AG08396 (cell line): ENCODE results near the gene MCRIP2.

Experiments
- DNase-seq: peaks from one replicate; pipeline ENCODE4 v3.0.0; 2012; ENCODE audit warnings: low spot score, mixed read lengths

The MCRIP2 gene

DNA sequence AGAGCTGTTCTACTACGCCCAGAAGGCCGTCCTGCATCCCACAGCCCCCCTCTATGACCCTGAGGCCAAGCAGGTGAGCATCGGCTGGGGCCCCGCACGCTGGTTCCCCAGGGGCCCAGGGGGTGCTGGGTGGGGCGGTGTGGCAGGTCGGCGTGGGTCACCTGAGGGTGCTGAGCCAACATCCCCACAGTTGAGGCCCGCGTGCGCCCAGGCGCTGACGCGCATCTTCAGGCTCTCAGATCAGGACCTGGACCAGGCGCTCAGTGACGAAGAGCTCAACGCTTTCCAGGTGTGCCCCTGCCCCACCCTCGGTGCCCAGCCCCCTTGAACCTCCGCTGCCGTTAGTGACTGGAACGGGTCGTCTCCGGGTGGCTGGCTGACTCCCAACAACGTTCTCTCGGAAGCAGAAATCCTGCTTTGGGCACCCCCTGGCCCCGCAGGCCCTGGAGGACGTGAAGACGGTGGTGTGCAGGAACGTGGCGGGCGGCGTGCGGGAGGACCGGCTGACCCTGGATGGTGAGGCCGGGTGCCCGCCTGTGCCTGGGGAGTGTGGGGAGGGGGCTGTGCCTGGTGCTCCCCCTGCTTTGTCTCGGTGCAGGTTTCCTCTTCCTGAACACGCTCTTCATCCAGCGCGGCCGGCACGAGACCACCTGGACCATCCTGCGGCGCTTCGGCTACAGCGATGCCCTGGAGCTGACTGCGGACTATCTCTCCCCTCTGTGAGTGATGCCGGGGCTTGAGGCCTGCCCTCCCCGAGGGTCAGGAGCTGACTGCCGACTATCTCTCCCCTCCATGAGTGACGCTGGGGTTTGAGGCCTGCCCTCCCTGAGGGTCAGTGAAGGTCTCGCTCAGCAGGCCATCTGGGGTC, 29.1 kb downstream of the MCRIP2 start:
- no peak for DNase-seq

DNA sequence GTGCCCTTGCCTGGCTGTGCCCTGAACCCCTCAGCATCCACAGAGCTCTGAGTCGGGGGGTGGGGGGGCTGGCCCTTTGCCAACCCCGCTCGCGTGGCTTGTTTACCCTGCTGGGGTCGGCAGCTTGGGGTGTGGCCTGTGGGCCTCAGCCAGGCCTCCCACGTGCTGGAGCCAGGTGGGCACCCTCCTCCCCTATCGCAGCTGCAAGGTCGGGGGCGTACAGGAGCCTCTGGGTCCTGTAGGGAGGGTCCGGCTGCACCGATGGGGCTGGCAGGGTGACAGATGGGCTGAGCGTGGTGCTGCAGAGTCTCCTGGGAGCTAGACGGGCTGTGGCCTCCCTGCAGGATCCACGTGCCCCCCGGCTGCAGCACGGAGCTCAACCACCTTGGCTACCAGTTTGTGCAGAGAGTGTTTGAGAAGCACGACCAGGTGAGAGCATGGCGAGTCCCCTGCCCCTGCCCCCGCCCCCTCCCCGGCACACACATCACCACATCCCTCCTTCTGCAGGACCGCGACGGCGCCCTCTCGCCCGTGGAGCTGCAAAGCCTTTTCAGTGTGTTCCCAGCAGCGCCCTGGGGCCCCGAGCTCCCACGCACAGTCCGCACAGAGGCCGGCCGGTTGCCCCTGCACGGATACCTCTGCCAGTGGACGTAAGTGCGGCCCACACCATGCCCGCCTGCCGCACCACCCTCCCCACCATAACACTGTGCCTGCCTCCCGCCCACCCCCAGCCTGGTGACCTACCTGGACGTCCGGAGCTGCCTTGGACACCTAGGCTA, 29.9 kb downstream of the MCRIP2 start:
- DNase-seq = no peak

DNA sequence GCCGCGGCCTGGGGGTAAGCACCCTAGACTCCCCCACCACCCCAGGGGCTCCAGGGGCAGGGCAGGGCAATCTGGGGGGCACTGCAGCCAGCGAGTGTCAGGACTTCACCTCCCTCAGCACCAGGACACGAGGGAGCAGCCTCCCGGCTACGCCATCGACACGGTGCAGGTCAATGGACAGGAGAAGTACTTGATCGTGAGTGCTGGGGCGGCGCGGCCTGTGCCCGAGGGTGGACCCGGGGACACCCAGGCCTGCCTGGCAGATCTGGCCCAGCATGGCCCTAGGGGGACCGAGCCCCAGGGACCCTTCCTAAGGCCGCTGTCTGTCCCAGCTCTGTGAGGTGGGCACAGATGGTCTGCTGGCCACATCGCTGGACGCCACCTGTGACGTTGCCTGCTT, 30.7 kb downstream of the MCRIP2 start:
- DNase-seq = no peak

DNA sequence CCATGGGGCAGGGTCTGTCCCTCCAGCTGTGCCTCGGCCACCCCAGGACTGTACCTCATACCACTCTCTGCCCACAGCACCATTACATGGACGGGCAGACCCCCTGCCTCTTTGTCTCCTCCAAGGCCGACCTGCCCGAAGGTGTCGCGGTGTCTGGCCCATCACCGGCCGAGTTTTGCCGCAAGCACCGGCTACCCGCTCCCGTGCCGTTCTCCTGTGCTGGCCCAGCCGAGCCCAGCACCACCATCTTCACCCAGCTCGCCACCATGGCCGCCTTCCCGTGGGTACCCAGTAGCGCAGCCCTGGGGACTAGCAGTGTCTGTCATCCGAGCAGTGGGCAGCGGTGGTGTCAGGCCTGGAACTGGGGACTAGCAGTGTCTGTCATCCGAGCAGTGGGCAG, 31.2 kb downstream of the MCRIP2 start:
- no peak for DNase-seq

DNA sequence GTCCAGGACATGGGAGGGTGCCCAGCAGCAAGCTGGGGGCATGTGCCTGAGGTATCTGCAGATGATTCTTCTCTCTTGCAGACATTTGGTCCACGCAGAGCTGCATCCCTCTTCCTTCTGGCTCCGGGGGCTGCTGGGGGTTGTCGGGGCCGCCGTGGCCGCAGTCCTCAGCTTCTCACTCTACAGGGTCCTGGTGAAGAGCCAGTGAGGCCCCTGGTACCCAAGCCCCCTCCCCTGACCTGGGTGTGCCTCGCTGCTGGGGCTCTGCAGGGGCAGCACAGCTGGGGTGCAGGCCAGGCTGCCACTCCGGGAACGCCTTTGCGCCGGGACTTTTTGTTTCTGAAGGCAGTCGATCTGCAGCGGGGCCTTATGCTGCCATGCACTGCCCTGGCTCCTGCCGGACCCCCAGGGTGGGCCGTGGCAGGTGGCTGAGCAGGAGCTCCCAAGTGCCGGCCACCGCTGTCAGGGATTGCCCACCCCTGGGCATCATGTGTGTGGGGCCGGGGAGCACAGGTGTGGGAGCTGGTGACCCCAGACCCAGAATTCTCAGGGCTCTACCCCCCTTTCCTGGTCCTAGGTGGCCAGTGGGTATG, 31.9 kb downstream of the MCRIP2 start:
- no peak for DNase-seq

DNA sequence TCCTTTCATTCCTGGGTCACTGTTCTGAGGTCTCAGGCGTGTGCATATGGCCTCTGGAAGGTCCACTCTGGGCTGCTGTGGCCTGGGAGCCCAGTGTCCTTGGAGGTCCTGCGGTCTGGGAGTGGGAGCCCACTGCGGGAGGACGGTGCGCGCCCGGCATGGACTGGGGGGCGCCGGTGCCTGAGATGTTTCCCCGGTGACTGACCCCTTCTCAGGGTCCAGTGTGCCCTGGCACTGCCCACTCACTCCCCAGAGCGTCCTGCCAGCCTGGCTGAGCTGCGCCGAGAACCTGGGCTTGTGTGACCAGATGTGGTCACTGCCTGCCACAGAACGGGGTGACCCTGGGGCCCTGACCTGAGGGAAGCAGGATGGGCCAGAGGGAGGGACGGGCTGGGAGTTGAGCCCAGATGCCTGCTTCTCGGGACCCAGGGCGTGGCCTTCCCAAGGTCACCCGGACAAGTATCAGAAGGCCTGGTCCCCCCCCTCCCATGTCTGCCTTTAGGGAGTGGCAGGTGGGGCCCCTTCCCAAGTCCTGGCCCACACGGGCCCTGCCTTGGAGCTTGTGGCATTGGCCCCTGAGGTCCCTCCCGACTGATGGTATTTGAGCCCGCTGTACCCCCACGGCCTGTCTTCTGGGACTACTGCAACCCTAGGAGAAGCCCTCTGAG, 32.7 kb downstream of the MCRIP2 start:
- no peak for DNase-seq

DNA sequence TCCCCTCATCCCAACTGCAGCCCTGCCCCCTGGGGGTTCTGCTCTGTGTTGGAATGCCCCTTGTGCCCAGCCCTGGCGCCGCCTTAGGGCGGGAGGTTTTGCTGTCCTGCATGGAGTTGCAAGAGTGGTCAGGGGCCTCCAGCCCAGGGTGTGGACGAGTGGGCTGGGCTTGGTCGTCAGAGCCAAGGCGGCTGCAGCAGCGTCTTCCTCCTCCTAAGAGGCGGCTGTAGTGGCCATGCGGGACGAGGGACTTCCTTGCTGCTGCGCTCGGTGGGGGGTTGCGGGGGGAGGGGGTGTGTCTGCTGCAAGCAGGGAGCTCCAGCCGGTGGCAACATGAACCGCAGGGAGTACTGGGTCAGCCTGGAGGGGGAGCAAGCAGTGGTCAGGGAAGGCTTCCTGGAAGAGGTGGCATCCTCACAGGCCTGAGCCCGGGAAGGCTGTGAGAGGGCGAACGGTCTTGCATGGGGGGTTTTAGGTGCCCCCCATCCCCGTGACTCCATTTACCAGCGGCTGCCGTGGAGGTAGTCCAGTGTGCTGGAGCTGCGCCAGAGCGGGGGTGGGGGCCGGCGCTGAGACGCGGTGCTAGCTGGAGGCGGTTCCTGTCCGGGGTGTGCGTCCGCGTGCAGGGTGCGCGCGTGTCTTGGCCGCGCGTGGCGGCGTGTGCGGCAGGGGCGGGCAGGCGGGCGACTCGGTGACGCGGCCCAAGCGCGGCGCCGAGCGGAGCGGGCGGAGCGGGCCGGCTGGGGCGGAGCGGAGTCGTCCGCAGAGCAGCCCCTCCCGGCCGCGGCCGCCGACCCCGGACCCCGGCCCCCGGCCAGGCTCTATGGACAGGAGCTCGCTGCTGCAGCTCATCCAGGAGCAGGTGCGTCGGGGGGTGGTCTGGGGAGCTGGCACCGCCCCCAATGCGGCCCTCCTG, 33.6 kb downstream of the MCRIP2 start, which contains the start of gene RHBDL1:
Gene RHBDL1 (plus strand): TSS at position 704 of the 916 bp plus-strand sequence. CDS start 120 bp downstream, at position 824.
- peak; percentile 65 for DNase-seq

DNA sequence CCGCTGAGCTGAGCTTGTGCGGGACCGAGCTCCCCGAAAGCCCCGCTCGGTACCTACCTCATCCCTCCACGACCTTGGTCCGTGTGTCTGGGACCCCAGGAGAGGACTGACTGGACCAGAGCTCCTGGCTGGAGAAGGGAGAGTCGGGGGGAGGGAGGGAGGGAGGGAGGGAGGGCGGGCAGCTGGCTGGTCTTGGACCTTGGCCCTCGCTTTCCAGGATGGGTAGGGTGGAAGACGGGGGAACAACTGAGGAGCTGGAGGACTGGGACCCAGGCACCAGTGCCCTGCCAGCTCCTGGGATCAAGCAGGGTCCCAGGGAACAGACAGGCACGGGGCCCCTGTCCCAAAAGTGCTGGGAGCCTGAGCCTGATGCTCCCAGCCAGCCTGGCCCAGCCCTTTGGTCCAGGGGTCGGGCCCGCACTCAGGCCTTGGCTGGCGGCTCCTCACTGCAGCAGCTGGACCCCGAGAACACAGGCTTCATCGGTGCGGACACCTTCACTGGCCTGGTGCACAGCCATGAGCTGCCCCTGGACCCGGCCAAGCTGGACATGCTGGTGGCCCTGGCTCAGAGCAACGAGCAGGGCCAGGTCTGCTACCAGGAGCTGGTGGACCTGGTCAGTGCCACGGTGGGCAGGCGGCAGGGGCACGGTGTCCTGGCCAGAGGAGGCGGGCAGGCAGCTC, 34.4 kb downstream of the MCRIP2 start:
- no peak for DNase-seq

DNA sequence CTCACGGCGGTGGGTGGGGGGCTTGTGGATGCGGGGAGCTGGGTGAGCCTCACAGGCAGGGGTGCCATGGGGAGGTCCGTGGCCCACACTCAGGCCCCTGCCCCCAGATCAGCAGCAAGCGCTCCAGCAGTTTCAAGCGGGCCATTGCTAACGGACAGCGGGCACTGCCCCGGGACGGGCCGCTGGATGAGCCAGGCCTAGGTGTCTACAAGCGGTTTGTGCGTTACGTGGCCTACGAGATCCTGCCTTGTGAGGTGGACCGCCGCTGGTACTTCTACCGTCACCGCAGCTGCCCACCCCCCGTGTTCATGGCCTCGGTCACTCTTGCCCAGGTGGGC, 34.9 kb downstream of the MCRIP2 start:
- no peak for DNase-seq

DNA sequence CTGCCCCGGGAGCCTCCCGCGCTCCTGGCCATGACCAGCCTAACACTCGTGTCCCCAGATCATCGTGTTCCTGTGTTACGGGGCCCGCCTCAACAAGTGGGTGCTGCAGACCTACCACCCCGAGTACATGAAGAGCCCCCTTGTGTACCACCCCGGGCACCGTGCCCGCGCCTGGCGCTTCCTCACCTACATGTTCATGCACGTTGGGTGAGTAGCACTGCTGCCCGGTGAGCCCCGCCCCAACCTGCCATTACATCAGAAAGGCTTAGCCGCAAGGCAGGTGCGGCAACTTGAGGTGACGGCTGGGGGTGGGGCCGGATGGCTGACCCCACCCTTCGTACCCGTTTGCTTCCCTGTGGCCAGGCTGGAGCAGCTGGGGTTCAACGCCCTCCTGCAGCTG, 35.3 kb downstream of the MCRIP2 start:
- DNase-seq = no peak

DNA sequence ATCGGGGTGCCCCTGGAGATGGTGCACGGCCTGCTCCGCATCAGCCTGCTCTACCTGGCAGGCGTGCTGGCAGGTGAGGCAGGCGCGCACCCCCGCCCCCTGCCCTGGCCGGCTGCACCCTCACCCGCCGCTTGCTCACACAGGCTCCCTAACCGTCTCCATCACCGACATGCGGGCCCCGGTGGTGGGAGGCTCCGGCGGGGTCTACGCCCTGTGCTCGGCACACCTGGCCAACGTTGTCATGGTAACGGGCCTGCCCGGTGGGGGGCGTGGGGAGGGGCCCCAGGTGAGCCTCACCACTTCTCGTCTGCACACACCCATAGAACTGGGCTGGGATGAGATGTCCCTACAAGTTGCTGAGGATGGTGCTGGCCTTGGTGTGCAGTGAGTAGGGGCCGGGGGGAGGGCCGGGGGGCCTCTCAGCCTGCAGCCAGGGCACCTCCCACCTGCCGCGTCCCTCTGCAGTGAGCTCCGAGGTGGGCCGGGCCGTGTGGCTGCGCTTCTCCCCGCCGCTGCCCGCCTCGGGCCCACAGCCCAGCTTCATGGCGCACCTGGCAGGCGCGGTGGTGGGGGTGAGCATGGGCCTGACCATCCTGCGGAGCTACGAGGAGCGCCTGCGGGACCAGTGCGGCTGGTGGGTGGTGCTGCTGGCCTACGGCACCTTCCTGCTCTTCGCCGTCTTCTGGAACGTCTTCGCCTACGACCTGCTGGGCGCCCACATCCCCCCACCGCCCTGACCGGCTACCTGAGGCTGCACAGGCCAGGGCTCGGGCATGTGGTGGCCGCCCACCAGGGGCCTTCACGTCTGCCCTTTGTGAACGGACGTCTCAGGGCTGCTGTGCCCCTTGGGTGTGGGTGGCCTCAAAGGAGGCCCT, 35.9 kb downstream of the MCRIP2 start:
- DNase-seq = no peak

DNA sequence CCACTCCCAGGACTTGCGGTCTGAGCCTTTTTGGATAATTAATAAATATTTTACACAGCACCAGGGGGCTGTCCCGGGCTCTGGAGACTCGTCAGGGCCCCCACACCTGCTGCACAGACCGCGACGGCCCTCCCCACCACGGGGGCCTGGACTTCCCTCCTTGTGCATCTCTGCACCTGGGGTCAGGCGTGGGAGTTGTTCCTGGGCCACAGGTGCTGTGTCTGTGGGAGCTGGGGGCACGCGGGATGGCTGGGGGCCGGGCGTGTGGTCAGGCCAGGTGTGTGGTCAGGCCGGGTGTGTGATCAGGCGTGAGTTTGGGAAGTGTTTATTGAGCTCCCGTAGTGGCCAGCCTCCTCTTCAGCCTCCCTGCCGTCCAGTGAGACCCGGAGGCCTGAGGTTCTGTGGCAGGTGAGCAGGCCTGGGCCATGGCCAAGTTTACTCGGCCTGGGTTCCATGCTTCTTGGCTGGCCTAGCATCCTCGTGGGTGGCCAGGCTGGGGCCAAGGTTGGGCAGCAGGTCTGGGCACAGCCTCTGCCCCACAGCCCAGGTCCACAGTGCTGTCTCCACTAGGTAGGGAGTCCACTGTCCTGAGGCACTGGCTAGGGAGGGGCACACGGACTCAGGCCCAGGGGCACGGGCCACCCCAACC, 36.7 kb downstream of the MCRIP2 start:
- DNase-seq = no peak

DNA sequence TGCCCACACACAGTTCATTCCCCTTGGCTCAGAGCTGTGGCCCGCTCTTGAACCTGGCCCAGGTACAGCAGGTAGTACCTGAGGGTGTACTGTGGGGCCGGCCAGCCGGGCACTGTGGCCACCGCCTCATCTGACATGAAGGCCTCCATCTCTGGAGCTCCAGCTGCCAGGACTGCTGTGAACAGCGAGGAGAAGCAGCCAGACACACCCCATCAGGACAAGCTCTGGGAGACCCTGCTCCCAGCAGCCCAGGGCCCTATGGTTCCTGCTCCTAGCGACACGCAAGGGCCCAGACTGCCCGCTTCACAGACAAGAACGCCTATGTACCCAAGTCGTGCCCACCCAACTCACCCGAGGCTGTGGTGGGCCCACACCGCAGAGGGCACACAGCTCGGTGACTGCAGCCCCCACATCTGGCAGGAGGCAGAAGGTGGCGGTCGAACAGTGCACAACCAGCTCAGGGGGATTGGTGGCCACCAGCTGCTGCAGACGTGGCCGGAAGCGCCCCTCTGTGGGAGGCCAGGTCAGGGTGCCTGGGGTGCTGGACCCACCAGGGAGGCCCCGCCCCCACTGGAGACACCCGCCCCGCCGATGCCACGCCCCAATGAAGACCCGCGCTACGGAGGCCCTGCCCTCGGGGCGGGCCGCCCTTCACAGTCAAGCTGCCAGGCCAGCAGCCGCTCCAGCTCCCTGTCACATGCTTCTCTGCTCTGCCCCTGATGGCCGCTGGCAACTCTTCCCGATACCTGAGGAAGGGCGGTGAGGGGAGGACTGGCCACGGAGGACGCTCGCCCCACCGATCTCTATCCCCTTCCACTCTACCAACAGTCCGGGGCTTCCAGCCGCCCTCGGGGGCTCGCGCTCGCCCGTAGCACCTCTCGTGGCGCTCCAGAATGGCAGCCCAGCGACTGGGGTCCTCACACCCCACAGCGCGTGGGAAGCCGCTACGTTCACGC, 37.5 kb downstream of the MCRIP2 start:
- DNase-seq = peak; percentile 60

DNA sequence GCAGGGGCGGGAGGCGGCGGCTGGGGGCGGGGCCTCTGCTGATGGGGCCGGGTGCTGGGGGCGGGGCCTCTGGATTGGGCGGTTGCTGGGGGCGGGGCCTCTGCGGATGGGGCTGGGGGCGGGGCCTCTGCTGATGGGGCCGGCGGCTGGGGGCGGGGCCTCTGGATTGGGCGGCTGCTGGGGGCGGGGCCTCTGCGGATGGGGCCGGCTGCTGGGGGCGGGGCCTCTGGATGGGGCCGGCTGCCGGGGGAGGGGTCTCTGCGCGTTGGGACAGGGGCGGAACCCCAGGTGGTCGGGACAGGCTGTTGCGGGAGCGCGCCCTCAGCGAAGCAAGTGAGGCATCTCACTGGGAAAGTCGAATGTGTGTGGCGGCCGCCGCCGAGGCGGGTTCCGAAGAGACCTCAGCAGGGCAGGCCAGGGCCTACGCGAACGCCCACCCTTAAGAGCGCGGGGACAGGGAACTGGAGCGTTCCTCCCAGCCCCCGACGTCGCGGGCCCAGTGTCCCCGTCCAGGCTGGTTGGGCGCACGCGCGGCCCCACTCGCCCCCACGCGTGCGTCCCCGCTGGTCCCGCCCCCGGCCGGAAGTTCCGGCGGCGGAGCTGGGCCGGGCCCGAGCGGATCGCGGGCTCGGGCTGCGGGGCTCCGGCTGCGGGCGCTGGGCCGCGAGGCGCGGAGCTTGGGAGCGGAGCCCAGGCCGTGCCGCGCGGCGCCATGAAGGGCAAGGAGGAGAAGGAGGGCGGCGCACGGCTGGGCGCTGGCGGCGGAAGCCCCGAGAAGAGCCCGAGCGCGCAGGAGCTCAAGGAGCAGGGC, 38.4 kb downstream of the MCRIP2 start, which contains the start of gene STUB1:
Gene STUB1 (plus strand): TSS at position 597 of the 811 bp plus-strand sequence. CDS start 116 bp downstream, at position 713.
- DNase-seq = peak; percentile 94

DNA sequence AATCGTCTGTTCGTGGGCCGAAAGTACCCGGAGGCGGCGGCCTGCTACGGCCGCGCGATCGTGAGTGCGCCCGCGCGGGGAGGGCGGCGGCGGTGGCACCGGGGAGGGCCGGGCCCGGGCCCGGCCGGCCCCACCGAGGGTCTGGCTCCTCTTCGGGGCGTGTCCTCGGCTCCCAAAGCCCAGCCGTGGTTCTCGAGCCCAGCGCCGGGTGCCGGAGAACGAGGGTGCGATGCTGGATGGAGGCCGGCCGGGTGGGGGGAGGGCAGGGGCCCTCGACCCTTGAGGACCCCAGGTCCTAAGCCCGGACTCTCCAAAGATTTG, 39.0 kb downstream of the MCRIP2 start:
- DNase-seq = peak; percentile 43

DNA sequence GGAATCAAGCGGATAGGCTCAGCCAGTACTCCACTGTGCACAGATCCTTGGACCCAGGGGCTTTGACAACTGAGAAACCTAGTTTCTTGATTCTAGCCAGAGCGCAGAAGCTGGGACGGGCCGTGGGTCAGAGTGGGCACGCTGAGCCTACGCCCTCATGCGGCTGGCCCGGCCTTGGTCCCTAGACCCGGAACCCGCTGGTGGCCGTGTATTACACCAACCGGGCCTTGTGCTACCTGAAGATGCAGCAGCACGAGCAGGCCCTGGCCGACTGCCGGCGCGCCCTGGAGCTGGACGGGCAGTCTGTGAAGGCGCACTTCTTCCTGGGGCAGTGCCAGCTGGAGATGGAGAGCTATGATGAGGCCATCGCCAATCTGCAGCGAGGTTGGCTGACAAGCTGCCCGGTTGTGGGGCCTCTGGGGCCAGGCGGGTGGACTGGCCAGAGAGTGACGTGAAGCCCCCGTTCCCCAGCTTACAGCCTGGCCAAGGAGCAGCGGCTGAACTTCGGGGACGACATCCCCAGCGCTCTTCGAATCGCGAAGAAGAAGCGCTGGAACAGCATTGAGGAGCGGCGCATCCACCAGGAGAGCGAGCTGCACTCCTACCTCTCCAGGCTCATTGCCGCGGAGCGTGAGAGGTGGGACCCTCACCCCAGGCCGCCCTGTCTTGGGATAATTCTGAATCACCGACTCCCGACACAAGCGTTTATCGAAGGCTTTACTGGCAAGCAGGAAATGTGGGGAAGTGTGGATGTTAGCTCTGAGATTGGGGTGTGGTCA, 39.5 kb downstream of the MCRIP2 start:
- DNase-seq = peak; percentile 47
